Naive thymus-derived CD4-positive, alpha-beta T cell (primary cell): ENCODE results near the gene MBD2. TPM values are rescaled to one million over a fixed set of nuclear protein-coding genes. Genes with fewer than 3 reads are reported as not detected.

Experiments
- ATAC-seq: fragments of 150-1000 bp; cut with Tn5 transposase; 2 replicates; pipeline ENCODE4 v1.10.0; 2021; ENCODE audit warnings: mild to moderate bottlenecking, moderate library complexity
- CTCF ChIA-PET: fragments of 350-600 bp; sonication (Branson Sonifier 250); formaldehyde crosslinking; loops from one replicate; lab custom pipeline; 2021; ENCODE audit warnings: antibody characterized with exemption; lab: Charles Lee
- POLR2A ChIA-PET: fragments of 350-600 bp; sonication (Branson Sonifier 250); formaldehyde crosslinking; loops from one replicate; lab custom pipeline; 2021; ENCODE audit warnings: antibody characterized with exemption, inconsistent platforms; lab: Charles Lee
- DNase-seq, 9 donors: peaks; one replicate each; pipeline versions ENCODE4 v3.0.0 to v3.0.0-alpha.2; 2020 to 2022; ENCODE audit warnings: mixed read lengths in 1 of 9
- H3K27ac ChIP-seq: one replicate; pipeline ENCODE4 v1.7.0; 2013; ENCODE audit warnings: mild to moderate bottlenecking, low read depth, low read length, moderate library complexity
- H3K27me3 ChIP-seq, 2 donors: one replicate each; pipeline ENCODE4 v1.7.0; 2013; ENCODE audit warnings: low read length in 2 of 2, mild to moderate bottlenecking in 2 of 2, moderate library complexity in 2 of 2; ENCODE audit not compliant: control insufficient read depth in 2 of 2, insufficient read depth in 2 of 2
- H3K36me3 ChIP-seq, 3 experiments: 1 replicate in 2 of 3; 2 replicates in 1 of 3; pipeline ENCODE4 v1.7.0; 2013; ENCODE audit warnings: low read length in 3 of 3, mild to moderate bottlenecking in 3 of 3, moderate library complexity in 1 of 3; ENCODE audit not compliant: insufficient read depth in 3 of 3, control insufficient read depth in 2 of 3
- H3K4me1 ChIP-seq, 2 donors: one replicate each; pipeline ENCODE4 v1.7.0; 2013; ENCODE audit warnings: low read length in 2 of 2, mild to moderate bottlenecking in 2 of 2, moderate library complexity in 1 of 2; ENCODE audit not compliant: control insufficient read depth in 2 of 2, insufficient read depth in 2 of 2
- H3K4me3 ChIP-seq: 2 replicates; pipeline ENCODE4 v1.7.0; 2013; ENCODE audit warnings: mild to moderate bottlenecking, low read length
- H3K9me3 ChIP-seq, 3 experiments: 1 replicate in 2 of 3; 2 replicates in 1 of 3; pipeline ENCODE4 v1.7.0; 2013; ENCODE audit warnings: low read length in 3 of 3; ENCODE audit not compliant: control insufficient read depth in 2 of 3
- H3K27ac Mint-ChIP-seq, 9 donors: one replicate each; pipeline ENCODE4 v1.8.0; 2020 to 2022; ENCODE audit warnings: mixed read lengths in 9 of 9, mild to moderate bottlenecking in 8 of 9, moderate library complexity in 5 of 9, inconsistent platforms in 2 of 9
- H3K27me3 Mint-ChIP-seq, 5 donors: one replicate each; pipeline ENCODE4 v1.8.0; 2021 to 2022; ENCODE audit warnings: mixed read lengths in 5 of 5, mild to moderate bottlenecking in 1 of 5
- H3K36me3 Mint-ChIP-seq, 5 donors: one replicate each; pipeline ENCODE4 v1.8.0; 2020 to 2022; ENCODE audit warnings: mixed read lengths in 5 of 5, mild to moderate bottlenecking in 3 of 5, inconsistent platforms in 1 of 5
- H3K4me1 Mint-ChIP-seq, 7 donors: one replicate each; pipeline ENCODE4 v1.8.0; 2020 to 2022; ENCODE audit warnings: mixed read lengths in 7 of 7, mild to moderate bottlenecking in 3 of 7, inconsistent platforms in 1 of 7
- H3K4me3 Mint-ChIP-seq, 10 donors: one replicate each; pipeline ENCODE4 v1.8.0; 2020 to 2022; ENCODE audit warnings: mild to moderate bottlenecking in 10 of 10, mixed read lengths in 10 of 10, moderate library complexity in 6 of 10, inconsistent platforms in 2 of 10
- H3K9me3 Mint-ChIP-seq, 11 donors: one replicate each; pipeline ENCODE4 v1.8.0; 2020 to 2022; ENCODE audit warnings: mixed read lengths in 11 of 11, mild to moderate bottlenecking in 4 of 11, inconsistent platforms in 1 of 11, moderate library complexity in 1 of 11
- intact Hi-C, 2 donors: fragments of 100-400 bp; cut with micrococcal nuclease; formaldehyde crosslinking; loops; one replicate each; pipeline ENCODE4 v1.15.1; 2023
- polyA plus RNA-seq, 2 donors: library from polyadenylated mRNA; unstranded; fragments of 300-500 nt; fragmentation: Illumina TruSeq; gene quantifications; one replicate each; pipeline ENCODE4 v1.2.3, GENCODE V29; 2021
- total RNA-seq, 6 experiments: library from RNA in 5 of 6; stranded (reverse) in 5 of 6; gene quantifications; 1 replicate in 5 of 6; 2 replicates in 1 of 6; pipeline ENCODE4 v1.2.3 and lab custom pipeline; 2021 to 2026

Gene MBD2
- total and polyA plus RNA-seq, 7 experiments from 2014 or later: 6.1 to 118 (median 73.7) TPM

- CTCF ChIA-PET: no interaction called here
- Mint-ChIP-seq H3K27ac (peak overlapping the region in 1 of 9 donors; percentile 3), H3K9me3 (peaks cover 0 to 3% (median 0%) of the 10 kb centered on the region in 11 donors), H3K36me3 (peaks cover 21 to 83% (median 60%) of the 10 kb centered on the region in 5 donors), H3K4me3 (no peak overlapping the region), H3K27me3 (no peaks in the 10 kb centered on the region), H3K4me1 (peaks cover 0 to 20% (median 0%) of the 10 kb centered on the region in 7 donors)
- intact Hi-C loops: no loop called here
- Histone ChIP-seq H3K27ac (no peak overlapping the region), H3K9me3 (no peaks in the 10 kb centered on the region), H3K27me3 (no peaks in the 10 kb centered on the region), H3K4me3 (no peak overlapping the region), H3K4me1 (no peaks in the 10 kb centered on the region), H3K36me3 (peaks cover 20 to 79% (median 28%) of the 10 kb centered on the region in 3 experiments)
- DNase-seq (no peak), ATAC-seq (no peak)
- POLR2A ChIA-PET: interaction anchor here (0.5 kb wide), 1 partner anchor 14 kb away, joined by 4 read pairs; no protein-coding TSS in a partner anchor
These were observed 66.7 kb downstream of the MBD2 start for GRCh38 chr18:54157646-54158385.

- Histone ChIP-seq H3K27ac (no peak overlapping the region), H3K9me3 (no peaks in the 10 kb centered on the region), H3K27me3 (no peaks in the 10 kb centered on the region), H3K36me3 (peaks cover 15 to 71% (median 23%) of the 10 kb centered on the region in 3 experiments), H3K4me3 (no peak overlapping the region), H3K4me1 (no peaks in the 10 kb centered on the region)
- DNase-seq (no peak), ATAC-seq (no peak)
- intact Hi-C loops: no loop called here
- CTCF ChIA-PET: no interaction called here
- H3K9me3 Mint-ChIP-seq: peaks cover 0 to 4% (median 0%) of the 10 kb centered on the region in 11 donors
- no peak overlapping the region for H3K4me3 Mint-ChIP-seq
- POLR2A ChIA-PET: no interaction called here
- no peak overlapping the region for H3K27ac Mint-ChIP-seq
- H3K27me3 Mint-ChIP-seq: no peaks in the 10 kb centered on the region
- peaks cover 0 to 22% (median 4%) of the 10 kb centered on the region in 7 donors for H3K4me1 Mint-ChIP-seq
- H3K36me3 Mint-ChIP-seq: peaks cover 31 to 72% (median 49%) of the 10 kb centered on the region in 5 donors
These were observed 69.1 kb downstream of the MBD2 start for GRCh38 chr18:54155412-54155811.

GRCh38 chr18:54154231-54154630, 70.2 kb downstream of the MBD2 start:
- Mint-ChIP-seq H3K36me3 (peaks cover 24 to 64% (median 45%) of the 10 kb centered on the region in 5 donors), H3K9me3 (peaks cover 0 to 4% (median 0%) of the 10 kb centered on the region in 11 donors), H3K27ac (no peak overlapping the region), H3K4me3 (no peak overlapping the region), H3K27me3 (no peaks in the 10 kb centered on the region), H3K4me1 (peaks cover 0 to 24% (median 5%) of the 10 kb centered on the region in 7 donors)
- Histone ChIP-seq H3K4me1 (no peaks in the 10 kb centered on the region), H3K9me3 (no peaks in the 10 kb centered on the region), H3K27me3 (no peaks in the 10 kb centered on the region), H3K4me3 (no peak overlapping the region), H3K27ac (no peak overlapping the region), H3K36me3 (peaks cover 4 to 59% (median 18%) of the 10 kb centered on the region in 3 experiments)
- no peak for ATAC-seq
- intact Hi-C loops: no loop called here
- no peak for DNase-seq
- CTCF ChIA-PET: no interaction called here
- POLR2A ChIA-PET: no interaction called here

- Mint-ChIP-seq H3K36me3 (peaks cover 18 to 49% (median 35%) of the 10 kb centered on the region in 5 donors), H3K27me3 (no peaks in the 10 kb centered on the region), H3K27ac (peak overlapping the region in 3 of 9 donors; percentile 47 to 88 (median 79)), H3K9me3 (peaks cover 0 to 4% (median 0%) of the 10 kb centered on the region in 11 donors), H3K4me3 (no peak overlapping the region), H3K4me1 (peaks cover 0 to 44% (median 8%) of the 10 kb centered on the region in 7 donors)
- Histone ChIP-seq H3K36me3 (peaks cover 0 to 35% (median 14%) of the 10 kb centered on the region in 3 experiments), H3K27me3 (no peaks in the 10 kb centered on the region), H3K27ac (no peak overlapping the region), H3K4me3 (no peak overlapping the region), H3K4me1 (no peaks in the 10 kb centered on the region), H3K9me3 (no peaks in the 10 kb centered on the region)
- CTCF ChIA-PET: no interaction called here
- no peak for DNase-seq
- no peak for ATAC-seq
- POLR2A ChIA-PET: no interaction called here
- intact Hi-C loops: no loop called here
These were observed 73.1 kb downstream of the MBD2 start for GRCh38 chr18:54151376-54151775.

- Histone ChIP-seq H3K4me1 (no peaks in the 10 kb centered on the region), H3K4me3 (no peak overlapping the region)
- H3K4me1 Mint-ChIP-seq: peaks cover 0 to 44% (median 8%) of the 10 kb centered on the region in 7 donors
These were observed 74.2 kb downstream of the MBD2 start for GRCh38 chr18:54150226-54150625.

GRCh38 chr18:54149078-54149697, 75.3 kb downstream of the MBD2 start:
- ATAC-seq: no peak
- H3K9me3 Mint-ChIP-seq: peaks cover 0 to 4% (median 0%) of the 10 kb centered on the region in 11 donors
- POLR2A ChIA-PET: no interaction called here

More at GRCh38 chr18:54150226-54150625, 74.2 kb downstream of the MBD2 start:
- ChIA-PET CTCF (no interaction called here), POLR2A (no interaction called here)
- Mint-ChIP-seq H3K4me3 (no peak overlapping the region), H3K9me3 (peaks cover 0 to 4% (median 0%) of the 10 kb centered on the region in 11 donors), H3K27ac (peak overlapping the region in 4 of 9 donors; percentile 23 to 88 (median 62)), H3K36me3 (peaks cover 13 to 39% (median 28%) of the 10 kb centered on the region in 5 donors), H3K27me3 (no peaks in the 10 kb centered on the region)
- ATAC-seq (no peak), DNase-seq (no peak)
- H3K27me3 ChIP-seq: no peaks in the 10 kb centered on the region
- intact Hi-C loops: no loop called here
- peaks cover 0 to 27% (median 10%) of the 10 kb centered on the region in 3 experiments for H3K36me3 ChIP-seq
- H3K9me3 ChIP-seq: no peaks in the 10 kb centered on the region
- no peak overlapping the region for H3K27ac ChIP-seq

More at GRCh38 chr18:54149078-54149697, 75.3 kb downstream of the MBD2 start:
- H3K4me1 Mint-ChIP-seq: peaks cover 0 to 44% (median 8%) of the 10 kb centered on the region in 7 donors
- CTCF ChIA-PET: no interaction called here
- Histone ChIP-seq H3K27me3 (no peaks in the 10 kb centered on the region), H3K4me1 (no peaks in the 10 kb centered on the region), H3K4me3 (no peak overlapping the region), H3K27ac (no peak overlapping the region), H3K36me3 (peaks cover 0 to 17% (median under 1%) of the 10 kb centered on the region in 3 experiments), H3K9me3 (no peaks in the 10 kb centered on the region)
- H3K36me3 Mint-ChIP-seq: peaks cover 5 to 36% (median 18%) of the 10 kb centered on the region in 5 donors
- intact Hi-C loops: loop anchor here in 1 of 2 donors (1.0 to 5.0 kb wide), 4 partner anchors 34 to 136 kb away; partner anchors contain the start of genes MBD2 and POLI
- H3K4me3 Mint-ChIP-seq: peak overlapping the region in 2 of 10 donors; percentile 30 to 60
- peak in 1 of 9 donors; percentile 48 for DNase-seq
- H3K27me3 Mint-ChIP-seq: no peaks in the 10 kb centered on the region
- peak overlapping the region in 6 of 9 donors; percentile 5 to 91 (median 53) for H3K27ac Mint-ChIP-seq
